Measurements from ENCODE around the gene TPP2. TPM values are rescaled to one million over a fixed set of nuclear protein-coding genes. Genes with fewer than 3 reads are reported as not detected.

Gene TPP2
- total RNA-seq, 1 experiment from 2014 or later: 54.4 TPM

- POLR2A ChIA-PET (ENCODE audit: low non-redundant PET): no interaction called here
- H3K9me3 ChIP-seq (ENCODE audit: low read depth, low read length, poor library complexity, severe bottlenecking): no peaks in the 10 kb centered on the region
- H3K4me1 ChIP-seq (ENCODE audit: insufficient read depth, low read length, poor library complexity, severe bottlenecking): peaks cover 8% of the 10 kb centered on the region
- no peak overlapping the region for H3K27ac ChIP-seq (ENCODE audit: low read depth, low read length, poor library complexity, severe bottlenecking)
- CTCF ChIA-PET: no interaction called here
- H3K4me3 ChIP-seq (ENCODE audit: low read depth, low read length, poor library complexity, severe bottlenecking): no peak overlapping the region
- no peaks in the 10 kb centered on the region for H3K27me3 ChIP-seq (replicated peaks; ENCODE audit: insufficient read depth, low read depth, low read length, poor library complexity)
- no TSS peak for BruUV-seq (replicated peaks)
- DNase-seq (ENCODE audit: low spot score): no peak
- no peaks in the 10 kb centered on the region for H3K36me3 ChIP-seq (ENCODE audit: insufficient read depth, low read length, poor library complexity, severe bottlenecking)
- no peak for TF ChIP-seq CTCF (conservative IDR thresholded peaks at IDR 0.05; ENCODE audit: low read depth, low read length)
- TF ChIP-seq EZH2 (IDR thresholded peaks at IDR 0.05; ENCODE audit: borderline replicate concordance, low read depth, low read length, poor library complexity, severe bottlenecking): no peak
- intact Hi-C loops (cut with micrococcal nuclease; ENCODE audit: unreplicated experiment): no loop called here
Observed at GRCh38 chr13:102703726-102704035, 106.9 kb downstream of the TPP2 start.

- Histone ChIP-seq H3K36me3 (ENCODE audit: insufficient read depth, low read length, poor library complexity, severe bottlenecking) (no peaks in the 10 kb centered on the region), H3K4me1 (ENCODE audit: insufficient read depth, low read length, poor library complexity, severe bottlenecking) (peaks cover 8% of the 10 kb centered on the region), H3K27me3 (replicated peaks; ENCODE audit: insufficient read depth, low read depth, low read length, poor library complexity) (no peaks in the 10 kb centered on the region), H3K9me3 (ENCODE audit: low read depth, low read length, poor library complexity, severe bottlenecking) (no peaks in the 10 kb centered on the region), H3K27ac (ENCODE audit: low read depth, low read length, poor library complexity, severe bottlenecking) (no peak overlapping the region), H3K4me3 (ENCODE audit: low read depth, low read length, poor library complexity, severe bottlenecking) (no peak overlapping the region)
- DNase-seq (ENCODE audit: low spot score): no peak
- POLR2A ChIA-PET (ENCODE audit: low non-redundant PET): no interaction called here
- no TSS peak for BruUV-seq (replicated peaks)
- no peak for TF ChIP-seq CTCF (conservative IDR thresholded peaks at IDR 0.05; ENCODE audit: low read depth, low read length)
- TF ChIP-seq EZH2 (IDR thresholded peaks at IDR 0.05; ENCODE audit: borderline replicate concordance, low read depth, low read length, poor library complexity, severe bottlenecking): no peak
- intact Hi-C loops (cut with micrococcal nuclease; ENCODE audit: unreplicated experiment): no loop called here
- CTCF ChIA-PET: no interaction called here
Observed at GRCh38 chr13:102704238-102705058, 107.7 kb downstream of the TPP2 start.

- BruUV-seq (replicated peaks): no TSS peak
- ChIA-PET POLR2A (ENCODE audit: low non-redundant PET) (no interaction called here), CTCF (no interaction called here)
- DNase-seq (ENCODE audit: low spot score): peak; percentile 70
- no peak for TF ChIP-seq EZH2 (IDR thresholded peaks at IDR 0.05; ENCODE audit: borderline replicate concordance, low read depth, low read length, poor library complexity, severe bottlenecking)
- no peak for TF ChIP-seq CTCF (conservative IDR thresholded peaks at IDR 0.05; ENCODE audit: low read depth, low read length)
- Histone ChIP-seq H3K36me3 (ENCODE audit: insufficient read depth, low read length, poor library complexity, severe bottlenecking) (no peaks in the 10 kb centered on the region), H3K27ac (ENCODE audit: low read depth, low read length, poor library complexity, severe bottlenecking) (no peak overlapping the region), H3K9me3 (ENCODE audit: low read depth, low read length, poor library complexity, severe bottlenecking) (no peaks in the 10 kb centered on the region), H3K4me1 (ENCODE audit: insufficient read depth, low read length, poor library complexity, severe bottlenecking) (peaks cover 8% of the 10 kb centered on the region), H3K4me3 (ENCODE audit: low read depth, low read length, poor library complexity, severe bottlenecking) (no peak overlapping the region), H3K27me3 (replicated peaks; ENCODE audit: insufficient read depth, low read depth, low read length, poor library complexity) (no peaks in the 10 kb centered on the region)
- intact Hi-C loops (cut with micrococcal nuclease; ENCODE audit: unreplicated experiment): no loop called here
Observed at GRCh38 chr13:102707467-102707866, 110.7 kb downstream of the TPP2 start.

Data from A673 (cell line).